Femur (tissue), 1 donor: ENCODE measurements around the gene PRKAG2.
A peak's percentile ranks its signal among the peaks of the same experiment; 100 is the strongest.

ENCODE experiments used
- DNase-seq: peaks from one replicate; pipeline ENCODE4 v3.0.0-alpha.2; 2017

Gene PRKAG2

GRCh38 chr7:151686016-151686766 lies 190.7 kb downstream of the PRKAG2 start:
- DNase-seq = peak; percentile 61

- no peak for DNase-seq
Measured at GRCh38 chr7:151684408-151685175, 192.3 kb downstream of the PRKAG2 start.

- no peak for DNase-seq
Measured at GRCh38 chr7:151683615-151684407, 193.1 kb downstream of the PRKAG2 start.

- DNase-seq = no peak
Measured at GRCh38 chr7:151682831-151683614, 193.9 kb downstream of the PRKAG2 start.

- no peak for DNase-seq
Measured at GRCh38 chr7:151681726-151682125, 195.2 kb downstream of the PRKAG2 start.

DNA sequence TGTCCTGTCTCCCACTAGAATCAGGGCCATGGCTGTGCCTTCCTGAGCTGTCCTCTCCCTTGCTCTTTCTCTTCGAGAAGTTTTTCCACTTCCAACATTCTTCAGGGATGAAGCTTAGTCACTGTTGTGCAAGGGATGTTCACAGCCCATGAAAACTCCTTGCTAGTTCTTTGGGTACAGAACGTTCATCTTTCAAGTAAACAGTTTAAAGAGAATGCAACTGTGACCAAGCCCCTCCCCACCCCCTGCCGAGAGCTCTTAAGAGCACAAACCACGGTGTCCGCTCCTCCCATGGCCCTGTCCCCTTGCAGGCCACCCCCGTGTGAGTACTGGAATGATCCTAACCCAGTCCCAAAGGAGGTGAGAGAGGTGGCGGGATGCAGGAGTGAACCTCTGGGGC lies 196.1 kb downstream of the PRKAG2 start:
- no peak for DNase-seq

DNA sequence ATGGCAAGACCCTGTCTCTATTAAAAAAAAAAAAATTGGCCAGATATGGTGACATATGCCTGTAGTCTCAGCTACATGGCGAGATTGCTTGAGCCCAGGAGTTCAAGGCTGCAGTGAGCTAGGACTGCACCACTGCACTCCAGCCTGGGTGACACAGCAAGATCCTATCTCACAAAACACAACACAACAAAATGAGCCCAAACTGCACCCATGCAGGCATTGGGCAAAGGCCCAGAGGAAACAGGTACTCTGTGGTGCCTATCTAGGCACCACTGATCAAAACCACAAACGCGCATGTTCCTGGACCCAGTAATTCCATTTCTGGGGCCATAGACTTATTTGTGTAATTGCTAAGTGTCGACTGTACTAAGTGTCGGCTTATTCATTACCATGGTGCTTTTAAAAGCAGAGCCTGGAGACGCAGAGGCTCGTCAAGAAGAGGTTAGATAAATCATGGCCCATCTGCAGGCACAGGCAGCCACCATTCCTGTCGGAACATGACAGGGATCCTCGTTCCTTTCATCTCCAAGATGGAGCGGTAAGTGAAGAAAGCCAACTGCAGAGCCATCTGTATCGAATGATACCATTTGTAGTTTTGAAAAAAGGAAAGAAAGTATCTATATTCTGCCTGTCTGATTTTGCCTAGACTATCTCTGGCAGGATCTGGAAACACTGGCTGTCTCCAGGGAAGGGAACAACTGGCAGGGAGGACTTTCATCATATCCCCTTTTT lies 196.9 kb downstream of the PRKAG2 start:
- no peak for DNase-seq

DNA sequence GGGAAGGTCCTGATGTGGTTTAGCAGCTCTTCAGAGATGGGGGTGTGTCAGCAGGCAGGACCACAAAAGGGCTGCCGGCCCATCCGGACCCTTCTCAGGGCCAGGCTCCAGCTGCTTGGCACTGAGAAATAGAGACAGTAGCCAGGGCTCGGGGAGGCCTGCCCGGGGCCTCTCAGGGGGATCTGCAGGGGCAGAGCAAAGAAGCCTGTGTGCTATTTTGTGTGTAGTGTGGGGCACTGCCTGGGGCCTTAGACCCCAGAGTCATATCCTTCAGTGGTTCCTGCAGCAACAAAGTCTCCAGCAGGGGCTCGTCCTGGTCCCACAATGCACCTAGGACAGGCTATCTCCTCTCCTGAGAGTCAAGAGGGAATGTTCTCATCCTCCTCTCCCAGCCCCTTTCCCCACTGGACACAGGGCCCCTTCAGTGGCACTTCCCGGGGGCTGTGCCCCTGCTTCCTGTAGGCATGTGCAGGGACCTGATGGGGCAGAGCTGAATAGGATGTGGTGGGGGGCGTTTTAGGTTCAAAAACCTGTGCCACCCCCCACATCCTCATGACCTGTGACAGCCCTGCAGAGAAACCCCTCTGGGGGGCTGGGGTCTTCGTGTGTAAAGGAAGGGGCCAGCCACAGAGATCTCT lies 197.7 kb downstream of the PRKAG2 start:
- no peak for DNase-seq

DNA sequence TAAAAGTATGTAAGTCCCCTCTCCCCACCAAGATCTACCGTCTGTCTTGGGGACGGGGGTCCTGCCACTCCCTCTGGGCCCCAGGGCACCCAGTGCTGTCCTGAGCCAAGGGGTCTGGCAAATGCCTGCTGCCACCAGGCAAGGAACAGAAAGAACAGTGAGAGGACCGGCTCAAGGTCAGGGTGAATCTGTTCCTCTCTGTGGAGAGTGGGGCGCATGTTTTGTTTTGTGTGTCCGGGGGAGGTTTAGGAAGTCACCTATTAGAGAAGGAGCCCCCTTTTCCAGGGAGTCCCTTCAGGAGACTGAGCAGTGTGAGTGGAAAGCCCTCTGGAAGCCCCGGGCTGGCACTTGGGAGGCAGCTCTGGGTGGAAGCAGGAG lies 198.7 kb downstream of the PRKAG2 start:
- DNase-seq = no peak

DNA sequence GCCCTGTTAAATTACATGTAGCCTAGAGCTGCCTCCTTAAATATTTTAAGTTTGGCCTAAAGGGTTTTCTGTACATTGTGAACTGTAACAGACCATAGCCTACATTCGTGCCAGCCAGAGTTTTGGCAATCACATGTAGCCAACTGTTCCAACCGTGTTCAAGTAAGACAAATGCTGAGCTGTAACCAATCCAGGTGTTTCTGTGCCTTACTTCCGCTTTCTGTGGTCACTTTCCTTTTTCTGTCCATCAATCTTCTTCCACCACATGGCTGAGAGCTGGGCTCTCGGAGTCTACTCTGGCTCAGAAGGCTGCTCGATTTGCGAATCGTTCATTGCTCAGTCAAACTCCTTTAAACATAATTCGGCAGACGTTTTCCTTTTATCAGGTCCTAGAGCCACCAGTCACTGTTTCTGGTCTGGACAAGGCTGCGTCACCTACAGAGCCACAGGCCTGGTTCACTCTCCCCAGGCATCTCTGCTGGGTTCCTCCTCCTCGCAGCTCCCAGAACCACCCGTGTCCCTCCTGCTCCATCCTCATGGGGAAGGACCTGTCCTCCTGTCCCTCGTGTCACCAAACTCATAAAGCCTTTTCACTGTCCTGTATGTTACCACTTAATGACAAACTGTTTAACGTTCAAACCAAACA lies 199.2 kb downstream of the PRKAG2 start:
- DNase-seq = no peak

DNA sequence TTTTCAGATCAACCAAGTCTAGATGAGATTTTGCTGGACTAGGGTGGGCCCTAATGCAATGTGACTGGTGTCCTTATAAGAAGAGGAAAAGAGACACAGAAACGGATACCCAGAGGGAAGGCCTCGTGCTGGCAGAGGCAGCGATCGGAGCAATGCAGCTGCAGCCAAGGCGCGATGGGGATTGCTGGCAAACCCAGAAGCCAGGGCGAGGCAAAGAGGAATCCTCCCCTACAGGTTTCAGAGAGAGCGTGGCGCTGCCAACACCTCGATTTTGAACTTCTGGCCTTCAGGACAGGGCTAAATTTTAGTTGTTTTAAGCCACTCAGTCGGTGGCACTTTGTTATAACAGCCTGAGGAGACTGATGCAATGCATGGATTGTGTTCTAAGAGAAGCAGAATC lies 200.2 kb downstream of the PRKAG2 start:
- no peak for DNase-seq

DNA sequence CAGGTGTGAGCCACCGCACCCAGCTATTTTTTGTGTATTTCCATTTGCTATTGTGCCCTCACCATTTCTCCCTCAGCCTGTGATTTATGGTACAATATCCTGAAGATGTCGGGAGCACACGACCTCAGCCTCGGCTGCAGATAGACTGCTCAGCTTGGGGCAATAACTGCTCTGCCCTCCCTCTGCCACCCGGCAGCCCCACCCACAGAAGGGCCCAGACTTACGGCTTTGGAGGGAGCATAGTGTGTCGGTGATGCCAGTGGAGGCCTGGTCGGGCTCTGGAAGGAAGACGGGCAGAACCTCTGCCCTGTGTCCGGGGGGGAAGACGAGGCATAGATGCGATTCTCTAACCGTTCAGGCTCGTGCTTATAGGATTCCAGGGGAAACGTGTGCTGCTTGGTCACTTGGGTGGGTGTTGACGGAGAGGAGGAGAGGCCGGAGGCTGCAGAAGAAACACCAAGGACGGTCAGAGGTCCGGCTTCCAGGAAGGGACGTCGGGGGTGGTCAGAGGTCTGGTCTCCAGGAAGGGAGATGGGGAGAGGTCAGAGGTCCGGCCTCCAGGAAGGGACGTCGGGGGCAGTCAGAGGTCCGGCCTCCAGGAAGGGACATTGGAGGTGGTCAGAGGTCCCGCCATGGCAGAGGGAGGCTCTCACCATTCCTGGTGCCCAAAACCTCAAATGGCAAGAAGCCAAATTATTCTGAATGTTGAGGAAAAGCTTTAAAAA lies 201.6 kb downstream of the PRKAG2 start:
- no peak for DNase-seq

GRCh38 chr7:151674161-151674920 lies 202.6 kb downstream of the PRKAG2 start:
- DNase-seq = no peak

DNA sequence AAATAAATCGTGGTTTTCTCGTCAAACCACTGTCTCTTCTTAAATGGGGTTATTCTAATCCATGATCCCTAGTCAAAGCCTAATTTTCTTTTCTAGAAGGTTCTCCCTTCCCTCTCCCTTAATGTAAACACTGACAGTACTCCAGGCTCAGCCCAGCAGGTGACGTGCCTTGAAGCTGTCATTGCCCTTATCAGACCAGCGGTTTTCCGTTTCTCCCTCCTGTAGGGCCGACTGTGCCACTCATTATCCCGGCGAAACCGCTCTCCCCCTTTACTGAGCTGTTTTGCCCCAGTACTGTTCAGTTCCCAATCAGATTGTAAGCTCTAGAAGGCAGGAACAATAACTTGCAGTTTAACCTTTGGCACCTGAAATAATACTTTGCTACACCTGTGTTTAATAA lies 203.7 kb downstream of the PRKAG2 start:
- no peak for DNase-seq

- DNase-seq = no peak
Measured at GRCh38 chr7:151672716-151673115, 204.2 kb downstream of the PRKAG2 start.

- no peak for DNase-seq
Measured at GRCh38 chr7:151671514-151671913, 205.4 kb downstream of the PRKAG2 start.

DNA sequence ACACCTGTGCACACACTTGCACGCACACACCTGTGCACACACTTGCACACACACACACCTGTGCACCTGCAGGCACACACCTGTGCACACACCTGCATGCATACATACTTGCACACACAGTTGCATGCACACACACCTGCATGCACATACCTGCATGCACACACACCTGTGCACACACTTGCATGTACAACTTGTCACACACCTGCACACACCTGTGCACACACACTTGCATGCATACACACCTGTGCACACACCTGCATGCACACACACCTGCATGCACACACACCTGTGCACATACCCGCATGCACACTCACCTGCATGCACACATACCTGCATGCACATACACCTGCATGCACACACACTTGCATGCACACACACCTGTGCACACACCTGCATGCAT lies 207.2 kb downstream of the PRKAG2 start:
- no peak for DNase-seq

GRCh38 chr7:151666886-151667285 lies 210.0 kb downstream of the PRKAG2 start:
- DNase-seq = no peak

GRCh38 chr7:151665368-151665767 lies 211.5 kb downstream of the PRKAG2 start:
- DNase-seq = no peak

- DNase-seq = no peak
Measured at GRCh38 chr7:151664268-151664667, 212.6 kb downstream of the PRKAG2 start.
